Activated CD4-positive, alpha-beta T cell treated with anti-CD3 and anti-CD28 coated beads, Interleukin-2, amount 50 U/mL, for 16 hours (primary cell): ENCODE results near the gene CELF4.
"Not testable (repeated sequence)": the region's sequence is repeated elsewhere in the genome, so short reads cannot be mapped to it uniquely, and the experiment has no call there.

Experiments
- DNase-seq: peaks from one replicate; pipeline ENCODE4 v3.0.0-alpha.2; 2020

The CELF4 gene

GRCh38 chr18:37491526-37491925 is 74.1 kb downstream of the CELF4 start:
- no peak for DNase-seq

GRCh38 chr18:37489998-37490397 is 75.6 kb downstream of the CELF4 start:
- no peak for DNase-seq

GRCh38 chr18:37489011-37489410 is 76.6 kb downstream of the CELF4 start:
- no peak for DNase-seq

- no peak for DNase-seq
Observed at GRCh38 chr18:37487400-37487867, 78.2 kb downstream of the CELF4 start.

GRCh38 chr18:37486848-37487247 is 78.8 kb downstream of the CELF4 start:
- DNase-seq: no peak

GRCh38 chr18:37484983-37485834 is 80.4 kb downstream of the CELF4 start:
- peak; percentile 42 for DNase-seq

- no peak for DNase-seq
Observed at GRCh38 chr18:37483984-37484819, 81.4 kb downstream of the CELF4 start.

GRCh38 chr18:37483221-37483971 is 82.2 kb downstream of the CELF4 start:
- DNase-seq: peak; percentile 5

GRCh38 chr18:37482433-37482832 is 83.2 kb downstream of the CELF4 start:
- no peak for DNase-seq

- DNase-seq: no peak
Observed at GRCh38 chr18:37482002-37482401, 83.6 kb downstream of the CELF4 start.

- DNase-seq: no peak
Observed at GRCh38 chr18:37481491-37481890, 84.1 kb downstream of the CELF4 start.

- DNase-seq: no peak
Observed at GRCh38 chr18:37481072-37481471, 84.5 kb downstream of the CELF4 start.

- no peak for DNase-seq
Observed at GRCh38 chr18:37476611-37477295, 88.8 kb downstream of the CELF4 start.

- peak; percentile 34 for DNase-seq
Observed at GRCh38 chr18:37476182-37476581, 89.4 kb downstream of the CELF4 start.

GRCh38 chr18:37473195-37473840 is 92.3 kb downstream of the CELF4 start:
- DNase-seq: no peak

- no peak for DNase-seq
Observed at GRCh38 chr18:37471637-37472036, 94.0 kb downstream of the CELF4 start.

- no peak for DNase-seq
Observed at GRCh38 chr18:37470986-37471385, 94.6 kb downstream of the CELF4 start.

- no peak for DNase-seq
Observed at GRCh38 chr18:37467002-37467662, 98.5 kb downstream of the CELF4 start.

GRCh38 chr18:37465958-37466357 is 99.6 kb downstream of the CELF4 start:
- DNase-seq: no peak

GRCh38 chr18:37464257-37464656 is 101.3 kb downstream of the CELF4 start:
- no peak for DNase-seq

GRCh38 chr18:37461329-37461728 is 104.3 kb downstream of the CELF4 start:
- DNase-seq: not testable (repeated sequence)
